Large intestine (tissue), 3 donors: ENCODE measurements around the gene C12orf60. TPM values are rescaled to one million over a fixed set of nuclear protein-coding genes. Genes with fewer than 3 reads are reported as not detected.
A peak's percentile ranks its signal among the peaks of the same experiment; 100 is the strongest.

Experiments used
- DNase-seq, 2 donors: peaks; one replicate each; pipeline versions ENCODE4 v3.0.0 to v3.0.0-alpha.2; 2013
- H3K27ac ChIP-seq: one replicate; pipeline ENCODE4 v1.5.1; 2013; ENCODE audit warnings: low read length
- H3K27me3 ChIP-seq: 2 replicates; pipeline ENCODE4 v1.6.1; 2013; ENCODE audit warnings: low read length; ENCODE audit not compliant: control insufficient read depth, insufficient read depth
- H3K36me3 ChIP-seq: 2 replicates; pipeline ENCODE4 v1.6.1; 2013; ENCODE audit warnings: low read length; ENCODE audit not compliant: control insufficient read depth, insufficient read depth
- H3K4me1 ChIP-seq: one replicate; pipeline ENCODE4 v1.6.1; 2013; ENCODE audit warnings: low read length; ENCODE audit not compliant: control insufficient read depth, insufficient read depth
- H3K4me3 ChIP-seq: one replicate; pipeline ENCODE4 v1.5.1; 2013; ENCODE audit warnings: low read length
- H3K9me3 ChIP-seq: one replicate; pipeline ENCODE4 v1.6.1; 2013; ENCODE audit warnings: mild to moderate bottlenecking, low read depth, low read length, moderate library complexity; ENCODE audit not compliant: control insufficient read depth
- WGBS: methylation state at CpG from one replicate; pipeline ENCODE4 v1.1.5; 2013; ENCODE audit warnings: low lambda C conversion rate; ENCODE audit not compliant: insufficient coverage; 5-methylcytosine and 5-hydroxymethylcytosine counted together
- polyA plus RNA-seq: library from polyadenylated mRNA; unstranded; fragments of 120-200 nt; gene quantifications from one replicate; pipeline ENCODE4 v1.2.1, GENCODE V29; 2013

C12orf60 gene
- polyA plus RNA-seq, 1 donor, result 1.8 TPM

- no peak overlapping the region for H3K4me3 ChIP-seq
- no peak overlapping the region for H3K27ac ChIP-seq
- no peaks in the 10 kb centered on the region for H3K27me3 ChIP-seq
- DNase-seq, result no peak
- H3K36me3 ChIP-seq, result no peaks in the 10 kb centered on the region
- H3K4me1 ChIP-seq, result no peaks in the 10 kb centered on the region
- WGBS, result 40% methylated on average over 1 of the region's 1 CpG
- peaks cover under 1% of the 10 kb centered on the region for H3K9me3 ChIP-seq
These were observed 30.5 kb downstream of the C12orf60 start for GRCh38 chr12:14833952-14834351.

- Histone ChIP-seq H3K27ac (no peak overlapping the region), H3K4me1 (no peaks in the 10 kb centered on the region), H3K27me3 (no peaks in the 10 kb centered on the region), H3K36me3 (no peaks in the 10 kb centered on the region), H3K4me3 (no peak overlapping the region), H3K9me3 (peaks cover 4% of the 10 kb centered on the region)
- DNase-seq, result no peak
These were observed 31.0 kb downstream of the C12orf60 start for GRCh38 chr12:14834509-14834908.

GRCh38 chr12:14836336-14837210 is 33.1 kb downstream of the C12orf60 start:
- peak; percentile 35 to 44 for DNase-seq
- H3K27ac ChIP-seq, result peak overlapping the region; percentile 35

GRCh38 chr12:14839262-14839661 is 35.8 kb downstream of the C12orf60 start:
- Histone ChIP-seq H3K27me3 (no peaks in the 10 kb centered on the region), H3K9me3 (peaks cover 4% of the 10 kb centered on the region), H3K27ac (no peak overlapping the region), H3K36me3 (no peaks in the 10 kb centered on the region), H3K4me1 (peaks cover 20% of the 10 kb centered on the region), H3K4me3 (no peak overlapping the region)
- no peak for DNase-seq
- no CpG with 5 or more reads among the region's 1 CpG for WGBS

More at GRCh38 chr12:14836336-14837210, 33.1 kb downstream of the C12orf60 start:
- Histone ChIP-seq H3K4me1 (peaks cover 7% of the 10 kb centered on the region), H3K36me3 (no peaks in the 10 kb centered on the region), H3K9me3 (peaks cover 4% of the 10 kb centered on the region), H3K4me3 (no peak overlapping the region), H3K27me3 (no peaks in the 10 kb centered on the region)
- 73% methylated on average over 3 of the region's 7 CpGs for WGBS

- no peak for DNase-seq
- no CpG with 5 or more reads among the region's 4 CpGs for WGBS
- H3K9me3 ChIP-seq, result peaks cover 4% of the 10 kb centered on the region
- H3K27ac ChIP-seq, result no peak overlapping the region
- H3K36me3 ChIP-seq, result no peaks in the 10 kb centered on the region
- H3K4me3 ChIP-seq, result no peak overlapping the region
- H3K4me1 ChIP-seq, result peaks cover 20% of the 10 kb centered on the region
- H3K27me3 ChIP-seq, result no peaks in the 10 kb centered on the region
These were observed 37.1 kb downstream of the C12orf60 start for GRCh38 chr12:14840616-14841015.

- peak; percentile 16 to 43 for DNase-seq
- no peaks in the 10 kb centered on the region for H3K27me3 ChIP-seq
- peaks cover 4% of the 10 kb centered on the region for H3K9me3 ChIP-seq
- peaks cover 24% of the 10 kb centered on the region for H3K4me1 ChIP-seq
- no peaks in the 10 kb centered on the region for H3K36me3 ChIP-seq
- H3K4me3 ChIP-seq, result peak overlapping the region; percentile 25
- H3K27ac ChIP-seq, result peak overlapping the region; percentile 77
- no CpG with 5 or more reads among the region's 3 CpGs for WGBS
These were observed 38.3 kb downstream of the C12orf60 start for GRCh38 chr12:14841761-14842160.

GRCh38 chr12:14842315-14842714 is 38.8 kb downstream of the C12orf60 start:
- 29% methylated on average over 3 of the region's 3 CpGs for WGBS
- Histone ChIP-seq H3K9me3 (peaks cover 4% of the 10 kb centered on the region), H3K36me3 (no peaks in the 10 kb centered on the region), H3K4me3 (peak overlapping the region; percentile 25), H3K4me1 (peaks cover 24% of the 10 kb centered on the region), H3K27me3 (no peaks in the 10 kb centered on the region), H3K27ac (peak overlapping the region; percentile 77)
- DNase-seq, result peak in 1 of 2 donors; percentile 39

GRCh38 chr12:14843425-14843887 is 40.0 kb downstream of the C12orf60 start, which contains the start of gene ART4:
ART4 (minus strand) TSS chr12:14843526; CDS start chr12:14843113, 413 bp downstream.
- no CpG with 5 or more reads among the region's 10 CpGs for WGBS
- no peaks in the 10 kb centered on the region for H3K36me3 ChIP-seq
- H3K4me1 ChIP-seq, result peaks cover 24% of the 10 kb centered on the region
- peak within 1 kb of the TSS; percentile 25 for H3K4me3 ChIP-seq
- no peaks in the 10 kb centered on the region for H3K27me3 ChIP-seq
- H3K9me3 ChIP-seq, result peaks cover 4% of the 10 kb centered on the region
- DNase-seq, result peak; percentile 53 to 69
- peak within 1 kb of the TSS; percentile 77 for H3K27ac ChIP-seq

GRCh38 chr12:14844401-14844800 is 40.9 kb downstream of the C12orf60 start:
- Histone ChIP-seq H3K27ac (no peak overlapping the region), H3K36me3 (no peaks in the 10 kb centered on the region), H3K9me3 (no peaks in the 10 kb centered on the region), H3K4me1 (peaks cover 24% of the 10 kb centered on the region), H3K27me3 (no peaks in the 10 kb centered on the region), H3K4me3 (no peak overlapping the region)
- DNase-seq, result no peak

- Histone ChIP-seq H3K4me3 (no peak overlapping the region), H3K27ac (no peak overlapping the region), H3K4me1 (peaks cover 23% of the 10 kb centered on the region), H3K36me3 (no peaks in the 10 kb centered on the region), H3K9me3 (no peaks in the 10 kb centered on the region), H3K27me3 (no peaks in the 10 kb centered on the region)
- DNase-seq, result peak; percentile 29 to 57
- 20% methylated on average over 1 of the region's 3 CpGs for WGBS
These were observed 41.9 kb downstream of the C12orf60 start for GRCh38 chr12:14845350-14845750.
